ENCODE data around the gene TCL1A. TPM values are rescaled to one million over a fixed set of nuclear protein-coding genes. Genes with fewer than 3 reads are reported as not detected.
A peak's percentile ranks its signal among the peaks of the same experiment; 100 is the strongest.

The TCL1A gene
- total RNA-seq, 1 donor from 2014 or later = not detected

DNA sequence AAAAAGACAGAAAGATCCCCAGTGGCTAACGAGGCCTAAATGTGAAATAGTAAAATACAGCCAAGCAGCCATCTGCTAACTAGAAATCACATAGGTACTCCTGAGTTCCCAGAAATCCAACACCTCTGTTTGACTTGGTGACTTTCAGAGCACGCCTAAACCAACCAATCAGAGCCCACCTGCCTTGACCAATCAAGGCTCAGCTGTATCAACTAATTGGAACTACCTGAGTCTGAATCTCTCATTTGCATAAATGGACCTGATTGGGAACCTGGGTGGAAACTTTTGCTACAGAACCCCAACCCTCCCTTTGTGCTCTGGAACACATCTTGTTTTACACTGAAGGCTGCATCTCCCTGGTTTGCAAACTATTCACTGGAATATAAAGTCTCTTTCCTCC is 32.8 kb downstream of the TCL1A start:
- peaks cover 2% of the 10 kb centered on the region for H3K4me1 Mint-ChIP-seq (ENCODE audit: low read depth, unreplicated experiment)
- TF ChIP-seq, protein P1, sequence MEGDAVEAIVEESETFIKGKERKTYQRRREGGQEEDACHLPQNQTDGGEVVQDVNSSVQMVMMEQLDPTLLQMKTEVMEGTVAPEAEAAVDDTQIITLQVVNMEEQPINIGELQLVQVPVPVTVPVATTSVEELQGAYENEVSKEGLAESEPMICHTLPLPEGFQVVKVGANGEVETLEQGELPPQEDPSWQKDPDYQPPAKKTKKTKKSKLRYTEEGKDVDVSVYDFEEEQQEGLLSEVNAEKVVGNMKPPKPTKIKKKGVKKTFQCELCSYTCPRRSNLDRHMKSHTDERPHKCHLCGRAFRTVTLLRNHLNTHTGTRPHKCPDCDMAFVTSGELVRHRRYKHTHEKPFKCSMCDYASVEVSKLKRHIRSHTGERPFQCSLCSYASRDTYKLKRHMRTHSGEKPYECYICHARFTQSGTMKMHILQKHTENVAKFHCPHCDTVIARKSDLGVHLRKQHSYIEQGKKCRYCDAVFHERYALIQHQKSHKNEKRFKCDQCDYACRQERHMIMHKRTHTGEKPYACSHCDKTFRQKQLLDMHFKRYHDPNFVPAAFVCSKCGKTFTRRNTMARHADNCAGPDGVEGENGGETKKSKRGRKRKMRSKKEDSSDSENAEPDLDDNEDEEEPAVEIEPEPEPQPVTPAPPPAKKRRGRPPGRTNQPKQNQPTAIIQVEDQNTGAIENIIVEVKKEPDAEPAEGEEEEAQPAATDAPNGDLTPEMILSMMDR (IDR thresholded peaks at IDR 0.05; ENCODE audit: partially characterized antibody, unreplicated experiment) = no peak
- H3K36me3 Mint-ChIP-seq (ENCODE audit: unreplicated experiment) = no peaks in the 10 kb centered on the region
- H3K9me3 Mint-ChIP-seq (ENCODE audit: unreplicated experiment) = no peaks in the 10 kb centered on the region
- no peak overlapping the region for H3K27ac Mint-ChIP-seq (ENCODE audit: unreplicated experiment)
- H3K4me3 Mint-ChIP-seq (ENCODE audit: unreplicated experiment) = no peak overlapping the region
- no peak for DNase-seq
- H3K27me3 Mint-ChIP-seq (ENCODE audit: unreplicated experiment) = no peaks in the 10 kb centered on the region

DNA sequence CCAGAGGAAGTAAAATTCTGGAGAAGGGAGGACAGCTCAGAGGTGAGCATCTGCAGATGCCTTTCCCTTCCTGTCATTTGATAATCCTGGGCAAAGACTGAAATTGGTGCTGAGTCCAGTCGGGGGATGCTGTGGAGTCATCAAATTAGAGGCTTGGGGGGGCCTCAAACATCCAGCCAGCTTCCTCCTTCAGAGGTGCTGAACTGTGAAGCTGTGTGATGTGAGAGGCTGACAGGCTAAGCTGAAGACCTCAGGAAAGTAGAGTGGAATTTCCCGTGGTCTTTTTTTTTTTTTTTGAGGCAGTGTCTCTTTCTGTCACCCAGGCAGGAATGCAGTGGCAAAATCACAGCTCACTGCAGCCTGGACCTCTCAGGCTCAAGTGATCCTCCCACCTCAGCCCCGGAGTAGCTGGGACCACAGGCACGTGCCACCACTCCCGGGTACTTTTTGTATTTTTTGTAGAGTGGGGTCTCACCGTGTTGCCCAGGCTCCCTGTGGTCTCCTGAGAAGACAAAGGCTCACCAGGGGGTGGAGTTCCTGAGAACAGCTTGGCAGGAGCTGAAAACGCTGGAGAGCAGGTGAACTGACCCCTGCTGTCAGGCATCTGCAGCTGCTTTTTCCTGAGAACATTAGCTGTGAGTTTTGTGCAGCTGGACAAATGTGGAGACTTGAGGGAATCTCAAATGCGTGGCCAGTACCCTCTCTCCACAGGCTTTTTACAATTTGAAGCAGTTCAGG is 33.8 kb downstream of the TCL1A start:
- H3K36me3 Mint-ChIP-seq (ENCODE audit: unreplicated experiment) = no peaks in the 10 kb centered on the region
- no peak for DNase-seq
- H3K4me1 Mint-ChIP-seq (ENCODE audit: low read depth, unreplicated experiment) = peaks cover 6% of the 10 kb centered on the region
- peak overlapping the region; percentile 48 for H3K27ac Mint-ChIP-seq (ENCODE audit: unreplicated experiment)
- TF ChIP-seq, protein P1 (IDR thresholded peaks at IDR 0.05; ENCODE audit: partially characterized antibody, unreplicated experiment) = no peak
- H3K9me3 Mint-ChIP-seq (ENCODE audit: unreplicated experiment) = no peaks in the 10 kb centered on the region
- H3K27me3 Mint-ChIP-seq (ENCODE audit: unreplicated experiment) = no peaks in the 10 kb centered on the region
- no peak overlapping the region for H3K4me3 Mint-ChIP-seq (ENCODE audit: unreplicated experiment)

DNA sequence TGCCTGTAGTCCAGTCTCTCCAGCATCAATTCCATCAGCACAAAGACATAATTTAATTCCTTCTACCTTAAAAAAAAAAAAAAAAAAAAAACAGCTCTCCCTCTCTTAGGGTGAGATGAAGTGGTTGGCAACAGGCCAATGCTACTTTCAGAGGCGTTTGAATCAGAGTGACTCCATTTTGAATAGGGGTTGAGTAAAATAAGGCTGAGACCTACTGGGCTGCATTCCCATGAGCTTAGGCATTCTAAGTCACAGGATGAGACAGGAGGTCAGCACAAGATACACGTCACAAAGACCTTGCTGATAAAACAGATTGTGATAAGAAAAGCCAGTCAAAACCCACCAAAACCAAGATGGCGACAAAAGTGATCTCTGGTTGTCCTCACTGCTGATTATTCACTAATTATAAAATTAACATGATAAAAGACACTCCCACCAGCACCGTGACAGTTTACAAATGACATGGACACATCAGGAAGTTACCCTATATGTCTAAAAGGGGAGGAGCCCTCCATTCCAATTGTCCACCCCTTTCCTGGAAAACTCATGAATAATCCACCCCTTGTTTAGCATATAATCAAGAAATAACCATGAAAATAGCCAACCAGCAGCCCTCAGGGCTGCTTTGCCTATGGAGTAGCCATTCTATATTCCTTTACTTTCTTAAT is 34.6 kb downstream of the TCL1A start:
- H3K27me3 Mint-ChIP-seq (ENCODE audit: unreplicated experiment) = no peaks in the 10 kb centered on the region
- no peaks in the 10 kb centered on the region for H3K36me3 Mint-ChIP-seq (ENCODE audit: unreplicated experiment)
- H3K9me3 Mint-ChIP-seq (ENCODE audit: unreplicated experiment) = no peaks in the 10 kb centered on the region
- TF ChIP-seq, protein P1 (IDR thresholded peaks at IDR 0.05; ENCODE audit: partially characterized antibody, unreplicated experiment) = no peak
- H3K4me1 Mint-ChIP-seq (ENCODE audit: low read depth, unreplicated experiment) = peaks cover 6% of the 10 kb centered on the region
- no peak overlapping the region for H3K27ac Mint-ChIP-seq (ENCODE audit: unreplicated experiment)
- H3K4me3 Mint-ChIP-seq (ENCODE audit: unreplicated experiment) = no peak overlapping the region
- no peak for DNase-seq

DNA sequence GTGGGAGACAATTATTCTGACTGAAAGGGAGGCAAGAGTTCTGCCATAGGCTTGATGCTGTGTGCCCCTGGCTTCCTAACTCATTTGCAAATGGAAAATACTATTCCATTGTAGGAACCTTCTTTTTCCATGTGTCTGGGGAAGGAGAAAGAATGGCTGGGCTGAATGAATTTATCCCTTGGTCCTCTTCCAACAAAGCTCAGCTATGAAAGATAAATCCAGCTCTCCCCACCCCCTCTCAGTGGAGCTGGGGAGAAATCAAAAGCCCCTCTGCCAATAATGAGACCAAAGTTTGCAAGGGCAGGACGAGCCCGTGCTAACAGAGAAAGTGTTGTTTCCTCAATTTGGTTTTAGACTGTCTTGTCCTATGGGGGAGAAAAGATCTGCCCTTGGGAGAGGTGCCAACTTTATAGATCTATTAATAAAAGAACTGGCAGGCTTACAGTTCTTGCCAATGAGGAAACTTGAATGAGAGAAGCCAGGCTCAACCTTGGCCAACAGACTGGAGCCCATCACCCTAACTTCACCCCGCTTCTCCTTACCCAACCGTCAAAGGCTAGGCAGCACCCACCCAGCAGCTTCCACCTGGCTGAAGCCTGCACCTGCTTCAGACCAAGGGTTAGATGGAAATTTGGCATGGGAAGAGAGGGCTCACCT is 36.6 kb downstream of the TCL1A start:
- Mint-ChIP-seq H3K27ac (ENCODE audit: unreplicated experiment) (no peak overlapping the region), H3K9me3 (ENCODE audit: unreplicated experiment) (no peaks in the 10 kb centered on the region), H3K4me1 (ENCODE audit: low read depth, unreplicated experiment) (peaks cover 6% of the 10 kb centered on the region), H3K36me3 (ENCODE audit: unreplicated experiment) (no peaks in the 10 kb centered on the region), H3K27me3 (ENCODE audit: unreplicated experiment) (no peaks in the 10 kb centered on the region), H3K4me3 (ENCODE audit: unreplicated experiment) (no peak overlapping the region)
- no peak for DNase-seq
- TF ChIP-seq, protein P1 (IDR thresholded peaks at IDR 0.05; ENCODE audit: partially characterized antibody, unreplicated experiment) = no peak

Measured in glutamatergic neuron (in vitro differentiated cells).